K562 (cell line): ENCODE results near the gene TMEM61. TPM values are rescaled to one million over a fixed set of nuclear protein-coding genes. Genes with fewer than 3 reads are reported as not detected.

Experiments
- ATF7 ChIP-seq: fragments of 450-650 bp; IDR thresholded peaks from 2 replicates; pipeline ENCODE4 v1.7.1; 2014; ENCODE audit warnings: mild to moderate bottlenecking, moderate library complexity
- CLOCK ChIP-seq: fragments of 250-450 bp; sonication (Bioruptor Pico); IDR thresholded peaks from 2 replicates; pipeline ENCODE4 v1.4.0; 2020; ENCODE audit warnings: mild to moderate bottlenecking, moderate library complexity, borderline replicate concordance
- CREB1 ChIP-seq, 2 experiments: sonication (generic) in 1 of 2; formaldehyde crosslinking in 1 of 2; IDR thresholded peaks; 2 replicates each; pipeline versions ENCODE4 v1.6.1 to v1.8.0; 2012 to 2022; ENCODE audit warnings: inconsistent platforms in 1 of 2, mild to moderate bottlenecking in 1 of 2, missing genetic modification reagents in 1 of 2, moderate library complexity in 1 of 2
- NRF1 ChIP-seq, 2 experiments: fragments of 450-650 bp; IDR thresholded peaks in 1 of 2; conservative IDR thresholded peaks in 1 of 2; 2 replicates each; pipeline ENCODE4 v1.6.1; 2014; ENCODE audit warnings: mild to moderate bottlenecking in 2 of 2
- SP2 ChIP-seq: IDR thresholded peaks from 2 replicates; pipeline ENCODE4 v1.6.1; 2011; ENCODE audit warnings: mild to moderate bottlenecking, low read depth, low read length, moderate library complexity; ENCODE audit not compliant: poor library complexity, severe bottlenecking; ENCODE audit errors: extremely low read depth
- SRSF9 ChIP-seq: fragments of 200-400 bp; formaldehyde crosslinking; IDR thresholded peaks from 2 replicates; pipeline ENCODE4 v1.6.1; 2017; ENCODE audit warnings: low read depth, low read length, borderline replicate concordance
- TCF3 ChIP-seq: sonication (generic); formaldehyde crosslinking; IDR thresholded peaks from 2 replicates; pipeline ENCODE4 v1.4.0; 2020; ENCODE audit warnings: mild to moderate bottlenecking, missing genetic modification reagents
- ZBED1 ChIP-seq: IDR thresholded peaks from 2 replicates; pipeline ENCODE4 v1.6.1; 2014
- ZC3H11A ChIP-seq: IDR thresholded peaks from 2 replicates; pipeline ENCODE4 v1.6.1; 2012; ENCODE audit warnings: low read depth, low read length, improper control_type of control experiment
- ZNF143 ChIP-seq: sonication (generic); formaldehyde crosslinking; IDR thresholded peaks from 2 replicates; pipeline ENCODE4 v1.9.0; 2022; ENCODE audit warnings: mild to moderate bottlenecking, missing genetic modification reagents
- ZNF217 ChIP-seq: sonication (generic); formaldehyde crosslinking; IDR thresholded peaks from 2 replicates; pipeline ENCODE4 v1.8.0; 2022; ENCODE audit warnings: mild to moderate bottlenecking, missing genetic modification reagents
- ZNF282 ChIP-seq: sonication (generic); formaldehyde crosslinking; IDR thresholded peaks from 2 replicates; pipeline ENCODE4 v1.8.1; 2023; ENCODE audit warnings: missing genetic modification reagents
- ZNF76 ChIP-seq: fragments of 250-450 bp; sonication (Bioruptor Pico); IDR thresholded peaks from 2 replicates; pipeline ENCODE4 v1.4.0; 2020; ENCODE audit warnings: mild to moderate bottlenecking, moderate library complexity, borderline replicate concordance
- polyA plus RNA-seq, 8 experiments: library from polyadenylated mRNA; depleted of rRNA in 4 of 8; stranded (reverse) in 5 of 8; unstranded in 3 of 8; fragments of >200 nt; fragmentation: Nextera tagmentation in 2 of 8; fragmentation: Illumina TruSeq in 1 of 8; extraction: Ambion mirVana in 2 of 8; extraction: Trizol in 1 of 8; gene quantifications; 2 replicates each; pipeline versions ENCODE4 v1.2.1 to v1.2.3, GENCODE V29; 2011 to 2014; ENCODE audit warnings: inconsistent platforms in 1 of 8, missing spikeins in 1 of 8
- total RNA-seq, 7 experiments: library from RNA; depleted of rRNA in 6 of 7; stranded (reverse); fragments of >200 nt in 6 of 7; fragmentation: Illumina TruSeq in 2 of 7; extraction: Trizol in 2 of 7; gene quantifications; 2 replicates each; pipeline versions ENCODE4 v1.2.1 to v1.2.3, GENCODE V29; 2011 to 2021; ENCODE audit warnings: low replicate concordance in 1 of 7
- TF ChIP-seq, protein P1 (sequence below): fragments of 250-450 bp; sonication (Bioruptor Pico); IDR thresholded peaks from 2 replicates; pipeline ENCODE4 v1.8.0; 2021; ENCODE audit warnings: moderate library complexity, mild to moderate bottlenecking, inconsistent platforms
- TF ChIP-seq, protein P2 (sequence below): fragments of 250-450 bp; sonication (Bioruptor Pico); IDR thresholded peaks from 2 replicates; pipeline ENCODE4 v1.5.0; 2021
- TF ChIP-seq, protein P3 (sequence below), 3 experiments: fragments of 200-800 bp in 1 of 3; fragments of 250-450 bp in 1 of 3; fragments of 450-650 bp in 1 of 3; sonication (Bioruptor Pico) in 1 of 3; sonication (Bioruptor generic) in 1 of 3; formaldehyde crosslinking in 1 of 3; IDR thresholded peaks; 2 replicates each; pipeline versions ENCODE4 v1.6.1 to v1.8.0; 2016 to 2022; ENCODE audit warnings: mild to moderate bottlenecking in 2 of 3, missing genetic modification characterization in 2 of 3, missing compliant biosample characterization in 1 of 3, moderate library complexity in 1 of 3

TMEM61 gene
- total and polyA plus RNA-seq, 9 of the 15 experiments (the other 6 are each of a cell fraction or from before 2014, with no cell fraction given) = not detected

- TF ChIP-seq, protein P1, sequence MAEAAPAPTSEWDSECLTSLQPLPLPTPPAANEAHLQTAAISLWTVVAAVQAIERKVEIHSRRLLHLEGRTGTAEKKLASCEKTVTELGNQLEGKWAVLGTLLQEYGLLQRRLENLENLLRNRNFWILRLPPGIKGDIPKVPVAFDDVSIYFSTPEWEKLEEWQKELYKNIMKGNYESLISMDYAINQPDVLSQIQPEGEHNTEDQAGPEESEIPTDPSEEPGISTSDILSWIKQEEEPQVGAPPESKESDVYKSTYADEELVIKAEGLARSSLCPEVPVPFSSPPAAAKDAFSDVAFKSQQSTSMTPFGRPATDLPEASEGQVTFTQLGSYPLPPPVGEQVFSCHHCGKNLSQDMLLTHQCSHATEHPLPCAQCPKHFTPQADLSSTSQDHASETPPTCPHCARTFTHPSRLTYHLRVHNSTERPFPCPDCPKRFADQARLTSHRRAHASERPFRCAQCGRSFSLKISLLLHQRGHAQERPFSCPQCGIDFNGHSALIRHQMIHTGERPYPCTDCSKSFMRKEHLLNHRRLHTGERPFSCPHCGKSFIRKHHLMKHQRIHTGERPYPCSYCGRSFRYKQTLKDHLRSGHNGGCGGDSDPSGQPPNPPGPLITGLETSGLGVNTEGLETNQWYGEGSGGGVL (CRISPR knock-in tag) = no peak
- peak; percentile 61 to 70 for TF ChIP-seq NRF1 (conservative IDR thresholded peaks at IDR 0.05 in 1 of 2, IDR thresholded peaks at IDR 0.05 in 1 of 2)
- TF ChIP-seq ZC3H11A = no peak
- TF ChIP-seq ZBED1 = no peak
- TF ChIP-seq ZNF217 (CRISPR knock-in tag) = no peak
- peak; percentile 53 for TF ChIP-seq ATF7
- TF ChIP-seq ZNF282 (CRISPR knock-in tag) = 0 out of 2 replicates have a peak, but pooled peaks have one; percentile 52
- TF ChIP-seq, protein P2, sequence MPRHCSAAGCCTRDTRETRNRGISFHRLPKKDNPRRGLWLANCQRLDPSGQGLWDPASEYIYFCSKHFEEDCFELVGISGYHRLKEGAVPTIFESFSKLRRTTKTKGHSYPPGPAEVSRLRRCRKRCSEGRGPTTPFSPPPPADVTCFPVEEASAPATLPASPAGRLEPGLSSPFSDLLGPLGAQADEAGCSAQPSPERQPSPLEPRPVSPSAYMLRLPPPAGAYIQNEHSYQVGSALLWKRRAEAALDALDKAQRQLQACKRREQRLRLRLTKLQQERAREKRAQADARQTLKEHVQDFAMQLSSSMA (CRISPR knock-in tag) = no peak
- TF ChIP-seq TCF3 = peak; percentile 16; the same call in 1 of the 2 replicates
- no peak; the same call in 1 of the 2 replicates for TF ChIP-seq CREB1 (IDR thresholded peaks at IDR 0.05)
- peak; percentile 29; the same call in 1 of the 2 replicates for TF ChIP-seq CREB1 (CRISPR knock-in tag; IDR thresholded peaks at IDR 0.05)
- TF ChIP-seq SRSF9 = no peak
- no peak for TF ChIP-seq CLOCK
- TF ChIP-seq ZNF76 (CRISPR knock-in tag) = 0 out of 2 replicates have a peak, but pooled peaks have one; percentile 18
- no peak for TF ChIP-seq ZNF143 (CRISPR knock-in tag)
- TF ChIP-seq SP2 = no peak
- TF ChIP-seq, protein P3, sequence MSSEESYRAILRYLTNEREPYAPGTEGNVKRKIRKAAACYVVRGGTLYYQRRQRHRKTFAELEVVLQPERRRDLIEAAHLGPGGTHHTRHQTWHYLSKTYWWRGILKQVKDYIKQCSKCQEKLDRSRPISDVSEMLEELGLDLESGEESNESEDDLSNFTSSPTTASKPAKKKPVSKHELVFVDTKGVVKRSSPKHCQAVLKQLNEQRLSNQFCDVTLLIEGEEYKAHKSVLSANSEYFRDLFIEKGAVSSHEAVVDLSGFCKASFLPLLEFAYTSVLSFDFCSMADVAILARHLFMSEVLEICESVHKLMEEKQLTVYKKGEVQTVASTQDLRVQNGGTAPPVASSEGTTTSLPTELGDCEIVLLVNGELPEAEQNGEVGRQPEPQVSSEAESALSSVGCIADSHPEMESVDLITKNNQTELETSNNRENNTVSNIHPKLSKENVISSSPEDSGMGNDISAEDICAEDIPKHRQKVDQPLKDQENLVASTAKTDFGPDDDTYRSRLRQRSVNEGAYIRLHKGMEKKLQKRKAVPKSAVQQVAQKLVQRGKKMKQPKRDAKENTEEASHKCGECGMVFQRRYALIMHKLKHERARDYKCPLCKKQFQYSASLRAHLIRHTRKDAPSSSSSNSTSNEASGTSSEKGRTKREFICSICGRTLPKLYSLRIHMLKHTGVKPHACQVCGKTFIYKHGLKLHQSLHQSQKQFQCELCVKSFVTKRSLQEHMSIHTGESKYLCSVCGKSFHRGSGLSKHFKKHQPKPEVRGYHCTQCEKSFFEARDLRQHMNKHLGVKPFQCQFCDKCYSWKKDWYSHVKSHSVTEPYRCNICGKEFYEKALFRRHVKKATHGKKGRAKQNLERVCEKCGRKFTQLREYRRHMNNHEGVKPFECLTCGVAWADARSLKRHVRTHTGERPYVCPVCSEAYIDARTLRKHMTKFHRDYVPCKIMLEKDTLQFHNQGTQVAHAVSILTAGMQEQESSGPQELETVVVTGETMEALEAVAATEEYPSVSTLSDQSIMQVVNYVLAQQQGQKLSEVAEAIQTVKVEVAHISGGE (CRISPR knock-in tag; IDR thresholded peaks at IDR 0.05) = 0 out of 6 replicates have a peak, but pooled peaks of 1 of the 3 experiments have one; percentile 44
Measured at GRCh38 chr1:55039342-55040082, 59.1 kb downstream of the TMEM61 start, which contains the start of gene PCSK9 (continued).
